SH-SY5Y (cell line): ENCODE data around the gene ARHGAP1.

ENCODE experiments used
- GATA2 ChIP-seq: IDR thresholded peaks from 2 replicates; pipeline ENCODE4 v1.6.1; 2011; ENCODE audit warnings: mild to moderate bottlenecking, low read depth, low read length
- GATA3 ChIP-seq: IDR thresholded peaks from 2 replicates; pipeline ENCODE4 v1.6.1; 2011; ENCODE audit warnings: low read depth, mild to moderate bottlenecking, low read length, moderate library complexity

DNA sequence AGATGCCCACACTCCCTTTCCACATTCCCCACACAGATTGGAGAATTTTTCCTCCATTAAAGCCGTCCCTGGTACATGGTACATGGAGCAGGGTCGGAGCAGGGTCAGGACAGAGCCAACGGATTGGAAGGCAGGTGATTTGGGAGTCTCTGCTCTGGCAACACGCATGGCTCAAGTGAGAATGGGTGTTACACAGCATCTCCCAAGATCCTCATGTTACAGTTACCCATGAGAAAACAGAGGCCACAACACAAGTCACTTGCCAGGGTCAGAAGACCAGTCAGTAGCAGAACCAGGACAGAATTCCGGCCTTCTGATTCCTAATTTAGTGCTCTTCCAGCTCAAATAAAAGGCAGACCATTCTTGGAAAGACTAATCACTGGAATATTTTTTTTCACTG is 10.9 kb upstream of the ARHGAP1 start:
- TF ChIP-seq GATA2 (no peak), GATA3 (no peak)
